CD8-positive, alpha-beta memory T cell (primary cell): ENCODE results near the gene EIF1. TPM values are rescaled to one million over a fixed set of nuclear protein-coding genes. Genes with fewer than 3 reads are reported as not detected.

ENCODE experiments used
- CTCF ChIA-PET: fragments of 350-600 bp; sonication (Branson Sonifier 250); formaldehyde crosslinking; loops from one replicate; lab custom pipeline; 2021; ENCODE audit warnings: antibody characterized with exemption; lab: Charles Lee
- POLR2A ChIA-PET: fragments of 350-600 bp; sonication (Branson Sonifier 250); formaldehyde crosslinking; loops from one replicate; lab custom pipeline; 2021; ENCODE audit warnings: antibody characterized with exemption; lab: Charles Lee
- DNase-seq, 5 donors: peaks; one replicate each; pipeline versions ENCODE4 v3.0.0 to v3.0.0-alpha.2; 2020 to 2022; ENCODE audit warnings: mixed read lengths in 1 of 5
- H3K27ac ChIP-seq: one replicate; pipeline ENCODE4 v1.7.0; 2013; ENCODE audit warnings: low read depth, mild to moderate bottlenecking, low read length, moderate library complexity
- H3K27me3 ChIP-seq: 2 replicates; pipeline ENCODE4 v1.7.0; 2013; ENCODE audit warnings: low read length, mild to moderate bottlenecking; ENCODE audit not compliant: insufficient read depth, poor library complexity, severe bottlenecking
- H3K36me3 ChIP-seq: 2 replicates; pipeline ENCODE4 v1.7.0; 2013; ENCODE audit warnings: mild to moderate bottlenecking, low read length, moderate library complexity; ENCODE audit not compliant: insufficient read depth
- H3K4me1 ChIP-seq: 2 replicates; pipeline ENCODE4 v1.7.0; 2013; ENCODE audit warnings: mild to moderate bottlenecking, low read length, moderate library complexity; ENCODE audit not compliant: insufficient read depth
- H3K4me3 ChIP-seq: 2 replicates; pipeline ENCODE4 v1.7.0; 2013; ENCODE audit warnings: mild to moderate bottlenecking, low read length
- H3K9me3 ChIP-seq: 2 replicates; pipeline ENCODE4 v1.7.0; 2013; ENCODE audit warnings: mild to moderate bottlenecking, low read length
- H3K27ac Mint-ChIP-seq, 8 donors: one replicate each; pipeline ENCODE4 v1.8.0; 2020 to 2021; ENCODE audit warnings: mixed read lengths in 8 of 8, mild to moderate bottlenecking in 6 of 8, inconsistent platforms in 3 of 8, moderate library complexity in 3 of 8
- H3K27me3 Mint-ChIP-seq, 2 donors: one replicate each; pipeline ENCODE4 v1.8.0; 2020 to 2021; ENCODE audit warnings: mixed read lengths in 2 of 2, mild to moderate bottlenecking in 1 of 2, moderate library complexity in 1 of 2
- H3K36me3 Mint-ChIP-seq, 3 donors: one replicate each; pipeline ENCODE4 v1.8.0; 2020 to 2021; ENCODE audit warnings: mixed read lengths in 3 of 3, inconsistent platforms in 1 of 3, mild to moderate bottlenecking in 1 of 3
- H3K4me1 Mint-ChIP-seq, 3 donors: one replicate each; pipeline ENCODE4 v1.8.0; 2020 to 2021; ENCODE audit warnings: mixed read lengths in 3 of 3, inconsistent platforms in 1 of 3, mild to moderate bottlenecking in 1 of 3
- H3K4me3 Mint-ChIP-seq, 7 donors: one replicate each; pipeline ENCODE4 v1.8.0; 2020 to 2021; ENCODE audit warnings: mixed read lengths in 7 of 7, mild to moderate bottlenecking in 6 of 7, moderate library complexity in 4 of 7, inconsistent platforms in 2 of 7
- H3K9me3 Mint-ChIP-seq, 5 donors: one replicate each; pipeline ENCODE4 v1.8.0; 2020 to 2022; ENCODE audit warnings: mixed read lengths in 5 of 5, mild to moderate bottlenecking in 3 of 5, moderate library complexity in 2 of 5, inconsistent platforms in 1 of 5
- polyA plus RNA-seq: library from polyadenylated mRNA; unstranded; fragments of 300-500 nt; fragmentation: Illumina TruSeq; gene quantifications from one replicate; pipeline ENCODE4 v1.2.3, GENCODE V29; 2021
- total RNA-seq, 2 experiments: library from RNA; stranded (reverse); gene quantifications; one replicate each; pipeline ENCODE4 v1.2.3, GENCODE V29; 2021

EIF1 gene
- total and polyA plus RNA-seq, 3 experiments from 2014 or later = 1,446 to 1,526 (median 1,504) TPM

- ChIA-PET POLR2A (interaction anchor here (0.6 to 1.5 kb wide), 4 partner anchors 15 to 40 kb away, joined by 3 to 8 read pairs (median 4); no protein-coding TSS in a partner anchor), CTCF (interaction anchor here (0.7 to 9.6 kb wide), 31 partner anchors 8 to 967 kb away, joined by 3 to 311 read pairs (median 5); partner anchors contain the start of gene EIF1)
- Mint-ChIP-seq H3K4me1 (peaks cover 9 to 15% (median 11%) of the 10 kb centered on the region in 3 donors), H3K4me3 (peak overlapping the region; percentile 44 to 83 (median 78)), H3K36me3 (no peaks in the 10 kb centered on the region), H3K9me3 (no peaks in the 10 kb centered on the region), H3K27me3 (peaks cover 0 to 1% of the 10 kb centered on the region in 2 donors), H3K27ac (peak overlapping the region in 3 of 8 donors; percentile 20 to 89 (median 38))
- no peak overlapping the region for H3K27ac ChIP-seq
- DNase-seq = peak; percentile 73 to 88 (median 84)
- H3K4me1 ChIP-seq = peaks cover 14% of the 10 kb centered on the region
- H3K4me3 ChIP-seq = peak overlapping the region; percentile 75
- no peaks in the 10 kb centered on the region for H3K9me3 ChIP-seq
- H3K27me3 ChIP-seq = no peaks in the 10 kb centered on the region
- H3K36me3 ChIP-seq = no peaks in the 10 kb centered on the region
Observed at GRCh38 chr17:41647940-41648410, 40.7 kb upstream of the EIF1 start.

- Histone ChIP-seq H3K4me3 (peak overlapping the region; percentile 75), H3K27ac (no peak overlapping the region), H3K36me3 (no peaks in the 10 kb centered on the region), H3K9me3 (no peaks in the 10 kb centered on the region), H3K27me3 (no peaks in the 10 kb centered on the region), H3K4me1 (peaks cover 14% of the 10 kb centered on the region)
- ChIA-PET CTCF (interaction anchor here (0.7 to 9.6 kb wide), 36 partner anchors 9 to 967 kb away, joined by 3 to 311 read pairs (median 5); partner anchors contain the start of gene EIF1), POLR2A (interaction anchor here (0.6 to 1.5 kb wide), 7 partner anchors 14 to 1094 kb away, joined by 3 to 13 read pairs (median 5); partner anchors contain the start of gene EIF1)
- Mint-ChIP-seq H3K27ac (peak overlapping the region in 6 of 8 donors; percentile 20 to 89 (median 70)), H3K27me3 (peaks cover 0 to 1% of the 10 kb centered on the region in 2 donors), H3K36me3 (no peaks in the 10 kb centered on the region), H3K4me3 (peak overlapping the region; percentile 44 to 83 (median 78)), H3K9me3 (no peaks in the 10 kb centered on the region), H3K4me1 (peaks cover 9 to 15% (median 11%) of the 10 kb centered on the region in 3 donors)
- DNase-seq = peak; percentile 77 to 86 (median 81)
Observed at GRCh38 chr17:41648411-41649195, 40.1 kb upstream of the EIF1 start.

- ChIA-PET POLR2A (interaction anchor here (1.4 kb wide), 1 partner anchor 101 kb away, joined by 5 read pairs; no protein-coding TSS in a partner anchor), CTCF (interaction anchor here (1.1 to 9.6 kb wide), 5 partner anchors 10 to 793 kb away, joined by 4 to 311 read pairs (median 10); no protein-coding TSS in a partner anchor)
- peaks cover 0 to 1% of the 10 kb centered on the region in 2 donors for H3K27me3 Mint-ChIP-seq
- no peaks in the 10 kb centered on the region for H3K36me3 ChIP-seq
- DNase-seq = no peak
- no peaks in the 10 kb centered on the region for H3K9me3 ChIP-seq
- no peaks in the 10 kb centered on the region for H3K9me3 Mint-ChIP-seq
- no peak overlapping the region for H3K4me3 Mint-ChIP-seq
- no peak overlapping the region for H3K4me3 ChIP-seq
- no peak overlapping the region for H3K27ac ChIP-seq
- peaks cover 14% of the 10 kb centered on the region for H3K4me1 ChIP-seq
- no peak overlapping the region for H3K27ac Mint-ChIP-seq
- peaks cover 9 to 15% (median 11%) of the 10 kb centered on the region in 3 donors for H3K4me1 Mint-ChIP-seq
- no peaks in the 10 kb centered on the region for H3K36me3 Mint-ChIP-seq
- H3K27me3 ChIP-seq = no peaks in the 10 kb centered on the region
Observed at GRCh38 chr17:41649923-41650519, 38.7 kb upstream of the EIF1 start.

GRCh38 chr17:41650794-41651624, 37.7 kb upstream of the EIF1 start:
- Histone ChIP-seq H3K9me3 (no peaks in the 10 kb centered on the region), H3K27ac (no peak overlapping the region), H3K4me3 (no peak overlapping the region), H3K36me3 (no peaks in the 10 kb centered on the region), H3K4me1 (peaks cover 14% of the 10 kb centered on the region), H3K27me3 (no peaks in the 10 kb centered on the region)
- DNase-seq = no peak
- CTCF ChIA-PET = interaction anchor here (1.4 to 9.6 kb wide), 2 partner anchors 15 to 102 kb away, joined by 6 to 311 read pairs; no protein-coding TSS in a partner anchor
- Mint-ChIP-seq H3K9me3 (no peaks in the 10 kb centered on the region), H3K4me1 (peaks cover 9 to 15% (median 11%) of the 10 kb centered on the region in 3 donors), H3K27me3 (peaks cover 0 to 1% of the 10 kb centered on the region in 2 donors), H3K27ac (no peak overlapping the region), H3K36me3 (no peaks in the 10 kb centered on the region), H3K4me3 (no peak overlapping the region)
- POLR2A ChIA-PET = no interaction called here

- Mint-ChIP-seq H3K9me3 (no peaks in the 10 kb centered on the region), H3K27ac (peak overlapping the region in 1 of 8 donors; percentile 4), H3K36me3 (no peaks in the 10 kb centered on the region), H3K4me1 (peaks cover 9 to 15% (median 11%) of the 10 kb centered on the region in 3 donors), H3K27me3 (peaks cover 3% of the 10 kb centered on the region in 2 donors), H3K4me3 (peak overlapping the region in 1 of 7 donors; percentile 75)
- Histone ChIP-seq H3K27me3 (no peaks in the 10 kb centered on the region), H3K36me3 (no peaks in the 10 kb centered on the region), H3K4me1 (peaks cover 14% of the 10 kb centered on the region), H3K9me3 (no peaks in the 10 kb centered on the region), H3K4me3 (no peak overlapping the region), H3K27ac (no peak overlapping the region)
- ChIA-PET CTCF (interaction anchor here (1.1 to 9.6 kb wide), 3 partner anchors 15 to 103 kb away, joined by 3 to 311 read pairs (median 6); no protein-coding TSS in a partner anchor), POLR2A (no interaction called here)
- DNase-seq = no peak
Observed at GRCh38 chr17:41651625-41652460, 36.8 kb upstream of the EIF1 start.

GRCh38 chr17:41652461-41652970, 36.2 kb upstream of the EIF1 start:
- no peaks in the 10 kb centered on the region for H3K36me3 ChIP-seq
- H3K9me3 ChIP-seq = no peaks in the 10 kb centered on the region
- H3K27ac Mint-ChIP-seq = no peak overlapping the region
- no peak for DNase-seq
- ChIA-PET CTCF (interaction anchor here (1.1 to 9.6 kb wide), 2 partner anchors 14 to 26 kb away, joined by 3 to 311 read pairs; no protein-coding TSS in a partner anchor), POLR2A (no interaction called here)
- peaks cover 3% of the 10 kb centered on the region in 2 donors for H3K27me3 Mint-ChIP-seq
- H3K27me3 ChIP-seq = no peaks in the 10 kb centered on the region
- H3K4me1 Mint-ChIP-seq = peaks cover 9 to 15% (median 11%) of the 10 kb centered on the region in 3 donors
- no peak overlapping the region for H3K4me3 Mint-ChIP-seq
- H3K36me3 Mint-ChIP-seq = no peaks in the 10 kb centered on the region
- no peaks in the 10 kb centered on the region for H3K9me3 Mint-ChIP-seq
- H3K27ac ChIP-seq = no peak overlapping the region
- H3K4me1 ChIP-seq = peaks cover 14% of the 10 kb centered on the region
- H3K4me3 ChIP-seq = no peak overlapping the region
